GM13977 (cell line): ENCODE data around the gene DNAH5.
"Not testable (repeated sequence)": the region's sequence is repeated elsewhere in the genome, so short reads cannot be mapped to it uniquely, and the experiment has no call there.

ENCODE experiments used
- DNase-seq: peaks from one replicate; pipeline ENCODE4 v3.0.0; 2012; ENCODE audit warnings: low spot score
- CTCF ChIP-seq: IDR thresholded peaks from 2 replicates; pipeline ENCODE4 v1.5.1; 2012; ENCODE audit warnings: mild to moderate bottlenecking, control low read depth; ENCODE audit not compliant: insufficient read depth; ENCODE audit errors: extremely low read depth, missing control alignments
- in situ Hi-C: fragments of 300-500 bp; cut with MboI; formaldehyde crosslinking; loops from one replicate; pipeline ENCODE4 v1.12.0; 2022; ENCODE audit warnings: low sequenced_read_pairs, low pct_unique_long_range_greater_than_20kb, mixed read lengths, inconsistent platforms; ENCODE audit not compliant: unreplicated experiment

DNAH5 gene

DNA sequence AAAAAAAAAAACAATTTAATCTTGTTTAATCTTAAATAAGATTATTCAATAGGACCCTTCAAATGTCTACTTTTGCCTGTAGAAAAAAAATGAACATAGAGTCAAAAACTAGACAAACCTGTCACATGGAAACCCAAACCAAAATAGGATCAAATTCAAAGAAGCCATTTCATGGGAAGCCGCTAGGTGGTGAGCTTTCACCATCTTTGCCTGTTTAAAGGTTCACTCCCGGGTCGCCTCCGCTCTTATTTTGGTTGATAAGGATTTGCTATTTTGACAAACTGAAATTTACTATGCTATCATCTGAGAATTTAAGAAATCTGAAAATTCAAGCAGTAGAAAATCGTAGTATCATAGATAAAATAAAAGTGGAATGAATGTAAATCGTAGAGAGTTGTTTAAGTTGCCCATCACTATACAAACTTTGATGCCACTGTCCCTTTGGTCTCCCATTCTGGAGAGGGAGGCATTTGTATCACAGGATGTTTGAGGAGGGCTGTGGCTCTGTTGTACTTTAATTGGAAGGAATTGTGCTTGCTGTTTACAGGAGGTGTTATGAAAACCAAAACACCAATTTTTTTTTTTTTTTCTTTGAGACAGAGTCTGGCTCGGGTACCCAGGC is 43.5 kb upstream of the DNAH5 start:
- TF ChIP-seq CTCF = peak; percentile 76
- in situ Hi-C loops = loop anchor here (10.0 to 25.0 kb wide), 3 partner anchors 274 to 649 kb away; no protein-coding TSS in a partner anchor
- DNase-seq = peak; percentile 58

GRCh38 chr5:13985731-13986418 is 41.4 kb upstream of the DNAH5 start:
- TF ChIP-seq CTCF = no peak
- in situ Hi-C loops = loop anchor here (10.0 to 25.0 kb wide), 3 partner anchors 276 to 651 kb away; no protein-coding TSS in a partner anchor
- DNase-seq = no peak

DNA sequence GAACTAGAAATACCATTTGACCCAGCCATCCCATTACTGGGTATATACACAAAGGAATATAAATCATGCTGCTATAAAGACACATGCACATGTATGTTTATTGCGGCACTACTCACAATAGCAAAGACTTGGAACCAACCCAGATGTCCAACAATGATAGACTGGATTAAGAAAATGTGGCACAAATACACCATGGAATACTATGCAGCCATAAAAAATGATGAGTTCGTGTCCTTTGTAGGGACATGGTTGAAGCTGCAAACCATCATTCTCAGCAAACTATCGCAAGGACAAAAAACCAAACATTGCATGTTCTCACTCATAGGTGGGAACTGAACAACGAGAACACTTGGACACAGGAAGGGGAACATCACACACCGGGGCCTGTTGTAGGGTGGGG is 40.4 kb upstream of the DNAH5 start:
- not testable (repeated sequence) for DNase-seq
- in situ Hi-C loops = loop anchor here (10.0 to 25.0 kb wide), 3 partner anchors 277 to 652 kb away; no protein-coding TSS in a partner anchor

DNA sequence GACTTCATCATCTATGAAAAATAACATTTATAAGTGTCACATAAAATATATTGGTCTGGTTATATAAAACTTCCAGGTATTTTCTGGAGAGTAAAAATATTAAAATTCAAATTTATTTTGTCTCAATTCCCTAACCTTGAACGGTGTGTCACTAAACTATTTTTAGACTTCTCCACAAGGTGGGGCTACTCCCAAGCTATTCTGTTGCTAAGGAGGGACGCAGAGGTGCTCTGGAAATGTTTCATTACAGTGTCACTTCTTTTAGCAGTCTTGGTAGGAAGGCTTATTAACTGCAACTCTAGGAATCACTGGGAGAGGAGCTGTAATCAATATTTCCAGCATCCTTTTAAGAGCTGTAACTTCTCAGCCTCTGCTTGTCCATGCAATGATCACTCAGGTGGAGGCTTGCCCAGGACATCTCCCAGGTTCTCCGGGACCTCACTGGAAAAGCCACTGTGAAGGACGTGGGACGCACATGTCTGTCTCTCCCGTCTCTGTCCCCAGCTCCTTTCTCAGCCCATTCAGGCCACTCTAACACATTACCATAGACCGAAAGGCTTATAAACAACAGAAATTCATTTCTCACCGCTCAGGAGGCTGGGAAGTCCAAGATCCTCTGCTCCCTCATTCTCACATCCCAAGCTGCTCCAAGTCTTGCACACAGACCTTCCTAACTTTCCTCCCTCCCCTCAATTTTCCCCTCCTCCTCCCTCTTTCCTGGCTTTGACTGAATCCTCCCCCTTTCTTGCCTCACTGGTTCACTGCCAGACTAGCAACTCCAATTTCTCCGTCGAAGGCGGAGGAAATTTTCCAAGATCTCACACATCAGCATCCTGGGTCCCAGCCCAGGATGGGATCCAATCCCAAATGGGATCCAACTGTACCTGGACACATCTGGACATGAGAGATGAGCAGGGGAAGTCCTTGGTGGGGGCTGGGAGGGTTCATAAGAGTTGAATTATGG is 32.7 kb upstream of the DNAH5 start:
- in situ Hi-C loops = loop anchor here (25.0 kb wide), 2 partner anchors 285 to 660 kb away; no protein-coding TSS in a partner anchor
- TF ChIP-seq CTCF = peak; percentile 22
- no peak for DNase-seq

DNA sequence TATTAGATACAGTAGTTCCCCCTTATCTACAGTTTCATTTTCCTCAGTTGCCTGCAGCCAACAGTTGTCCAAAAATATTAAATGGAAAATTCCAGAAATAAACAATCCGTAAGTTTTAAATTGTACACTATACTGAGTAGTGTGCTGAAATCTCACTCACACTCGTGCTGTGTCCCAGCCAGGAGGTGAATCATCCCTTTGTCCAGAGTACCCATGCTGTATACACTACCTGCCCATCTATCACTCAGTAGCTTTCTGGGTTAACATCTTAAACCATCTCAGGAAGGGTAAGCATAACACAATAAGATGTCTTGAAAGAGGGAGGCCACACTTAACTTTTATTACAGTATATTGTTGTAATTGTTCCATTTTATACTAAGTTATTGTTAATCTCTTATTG is 31.7 kb upstream of the DNAH5 start:
- in situ Hi-C loops = loop anchor here (25.0 kb wide), 2 partner anchors 286 to 661 kb away; no protein-coding TSS in a partner anchor
- no peak for TF ChIP-seq CTCF
- no peak for DNase-seq

DNA sequence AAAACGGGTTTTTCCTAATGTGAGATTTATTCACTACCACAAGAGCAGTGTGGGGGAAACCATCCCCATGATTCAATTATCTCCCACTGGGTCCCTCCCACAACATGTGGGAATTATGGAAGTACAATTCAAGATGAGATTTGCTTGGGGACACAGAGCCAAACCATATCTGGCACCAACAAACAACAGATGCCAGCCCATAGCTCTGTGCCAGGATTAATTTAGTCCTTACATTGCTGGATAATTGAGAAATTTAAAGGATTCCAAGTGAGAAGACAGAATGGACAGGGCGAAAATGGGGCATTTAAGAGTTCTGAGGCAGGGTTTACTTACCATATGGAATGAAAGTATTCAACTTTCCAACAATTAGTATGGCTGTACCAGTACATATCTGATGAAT is 30.8 kb upstream of the DNAH5 start:
- DNase-seq = no peak
- no peak for TF ChIP-seq CTCF
- in situ Hi-C loops = loop anchor here (25.0 kb wide), 2 partner anchors 287 to 662 kb away; no protein-coding TSS in a partner anchor
